Ascending aorta (tissue), 2 donors: ENCODE data around the gene LTBP4. TPM values are rescaled to one million over a fixed set of nuclear protein-coding genes. Genes with fewer than 3 reads are reported as not detected.
"Not testable (repeated sequence)": the region's sequence is repeated elsewhere in the genome, so short reads cannot be mapped to it uniquely, and the experiment has no call there.

Experiments
- DNase-seq, 2 donors: peaks; one replicate each; pipeline ENCODE4 v3.0.0-alpha.2; 2019; ENCODE audit warnings: low spot score in 2 of 2
- H3K27ac ChIP-seq, 2 donors: fragments of 200-600 bp; sonication (generic); one replicate each; pipeline ENCODE4 v1.5.1; 2016 to 2017; ENCODE audit warnings: mild to moderate bottlenecking in 1 of 2
- H3K27me3 ChIP-seq: fragments of 200-600 bp; sonication (generic); one replicate; pipeline ENCODE4 v1.5.1; 2017
- H3K36me3 ChIP-seq, 2 donors: fragments of 200-600 bp; sonication (generic); one replicate each; pipeline ENCODE4 v1.5.1; 2016
- H3K4me1 ChIP-seq, 2 donors: fragments of 200-600 bp; sonication (generic); one replicate each; pipeline ENCODE4 v1.5.1; 2016 to 2017; ENCODE audit warnings: mild to moderate bottlenecking in 1 of 2
- H3K4me3 ChIP-seq, 2 donors: fragments of 200-600 bp; sonication (generic); one replicate each; pipeline ENCODE4 v1.5.1; 2016 to 2017; ENCODE audit warnings: mild to moderate bottlenecking in 1 of 2
- H3K9me3 ChIP-seq, 2 donors: fragments of 200-600 bp; sonication (generic); one replicate each; pipeline ENCODE4 v1.5.1; 2016
- intact Hi-C: fragments of 100-400 bp; cut with DNase I; formaldehyde crosslinking; loops from one replicate; pipeline ENCODE4 v1.15.1; 2023
- total RNA-seq: library from RNA; depleted of rRNA; stranded (reverse); fragments of >200 nt; gene quantifications from one replicate; pipeline ENCODE4 v1.1.0, GENCODE V29; 2016
- TF ChIP-seq, protein P1 (sequence below), 3 experiments: fragments of 200-600 bp in 2 of 3; fragments of 450-650 bp in 1 of 3; sonication (generic) in 2 of 3; IDR thresholded peaks; one replicate each; pipeline ENCODE4 v1.5.1; 2016 to 2019; ENCODE audit warnings: antibody characterized with exemption in 3 of 3, mild to moderate bottlenecking in 1 of 3, moderate library complexity in 1 of 3

LTBP4 gene
- total RNA-seq, 1 donor from 2014 or later, result 691 TPM

DNA sequence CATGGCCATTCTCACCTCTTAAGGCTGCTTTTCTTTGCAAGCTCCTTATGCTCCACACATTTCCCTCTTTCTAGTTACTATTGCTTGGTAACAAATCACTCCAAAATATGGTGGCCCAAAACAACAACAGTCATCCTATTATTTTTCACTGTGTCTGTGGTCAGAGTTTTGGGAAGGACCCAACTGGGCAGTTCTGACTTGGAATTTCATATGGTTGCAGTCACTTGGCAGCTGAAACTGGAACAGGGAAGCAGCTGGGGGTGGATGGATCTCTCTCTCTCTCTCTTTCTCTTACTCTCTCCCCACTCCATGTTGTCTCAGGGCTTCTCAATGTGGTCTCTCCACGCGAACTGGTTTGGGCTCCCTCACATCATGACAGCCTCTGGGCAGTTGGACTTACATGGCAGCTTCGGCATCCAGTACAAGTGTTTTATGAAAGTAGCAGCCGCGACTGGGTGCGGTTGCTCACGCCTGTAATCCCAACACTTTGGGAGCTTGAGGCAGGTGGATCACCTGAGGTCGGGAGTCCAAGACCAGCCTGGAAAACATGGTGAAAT lies 49.7 kb downstream of the LTBP4 start:
- DNase-seq, result peak in 1 of 2 donors; percentile 85
- TF ChIP-seq, protein P1, sequence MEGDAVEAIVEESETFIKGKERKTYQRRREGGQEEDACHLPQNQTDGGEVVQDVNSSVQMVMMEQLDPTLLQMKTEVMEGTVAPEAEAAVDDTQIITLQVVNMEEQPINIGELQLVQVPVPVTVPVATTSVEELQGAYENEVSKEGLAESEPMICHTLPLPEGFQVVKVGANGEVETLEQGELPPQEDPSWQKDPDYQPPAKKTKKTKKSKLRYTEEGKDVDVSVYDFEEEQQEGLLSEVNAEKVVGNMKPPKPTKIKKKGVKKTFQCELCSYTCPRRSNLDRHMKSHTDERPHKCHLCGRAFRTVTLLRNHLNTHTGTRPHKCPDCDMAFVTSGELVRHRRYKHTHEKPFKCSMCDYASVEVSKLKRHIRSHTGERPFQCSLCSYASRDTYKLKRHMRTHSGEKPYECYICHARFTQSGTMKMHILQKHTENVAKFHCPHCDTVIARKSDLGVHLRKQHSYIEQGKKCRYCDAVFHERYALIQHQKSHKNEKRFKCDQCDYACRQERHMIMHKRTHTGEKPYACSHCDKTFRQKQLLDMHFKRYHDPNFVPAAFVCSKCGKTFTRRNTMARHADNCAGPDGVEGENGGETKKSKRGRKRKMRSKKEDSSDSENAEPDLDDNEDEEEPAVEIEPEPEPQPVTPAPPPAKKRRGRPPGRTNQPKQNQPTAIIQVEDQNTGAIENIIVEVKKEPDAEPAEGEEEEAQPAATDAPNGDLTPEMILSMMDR (IDR thresholded peaks at IDR 0.05), result no peak
- Histone ChIP-seq H3K27me3 (no peaks in the 10 kb centered on the region), H3K4me3 (no peak overlapping the region), H3K27ac (peak overlapping the region; percentile 49 to 63), H3K9me3 (no peaks in the 10 kb centered on the region), H3K36me3 (no peaks in the 10 kb centered on the region), H3K4me1 (peaks cover 13 to 31% of the 10 kb centered on the region in 2 donors)
- intact Hi-C loops, result loop anchor here (5.0 kb wide), 1 partner anchor 41 kb away; the partner anchor contains the start of gene NUMBL

DNA sequence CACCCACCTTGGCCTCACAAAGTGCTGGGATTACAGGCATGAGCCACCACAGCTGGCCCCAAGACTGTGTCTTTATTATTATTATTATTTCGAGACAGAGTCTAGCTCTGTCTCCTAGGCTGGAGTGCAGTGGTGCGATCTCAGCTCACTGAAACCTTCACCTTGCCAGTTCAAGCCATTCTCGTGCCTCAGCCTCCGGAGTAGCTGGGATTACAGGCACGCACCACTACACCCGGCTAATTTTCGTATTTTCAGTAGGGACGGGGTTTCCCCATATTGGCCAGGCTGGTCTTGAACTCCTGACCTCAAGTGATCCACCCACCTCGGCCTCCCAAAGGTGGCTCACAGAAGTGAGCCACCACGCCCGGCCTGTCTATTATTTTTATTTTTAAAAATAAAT lies 51.1 kb downstream of the LTBP4 start:
- H3K4me1 ChIP-seq, result peaks cover 7 to 22% of the 10 kb centered on the region in 2 donors
- H3K27me3 ChIP-seq, H3K9me3 ChIP-seq, H3K36me3 ChIP-seq, H3K4me3 ChIP-seq, DNase-seq: not testable (repeated sequence)
- intact Hi-C loops, result loop anchor here (5.0 kb wide), 1 partner anchor 40 kb away; the partner anchor contains the start of gene NUMBL
- peak overlapping the region; percentile 49 to 63 for H3K27ac ChIP-seq

DNA sequence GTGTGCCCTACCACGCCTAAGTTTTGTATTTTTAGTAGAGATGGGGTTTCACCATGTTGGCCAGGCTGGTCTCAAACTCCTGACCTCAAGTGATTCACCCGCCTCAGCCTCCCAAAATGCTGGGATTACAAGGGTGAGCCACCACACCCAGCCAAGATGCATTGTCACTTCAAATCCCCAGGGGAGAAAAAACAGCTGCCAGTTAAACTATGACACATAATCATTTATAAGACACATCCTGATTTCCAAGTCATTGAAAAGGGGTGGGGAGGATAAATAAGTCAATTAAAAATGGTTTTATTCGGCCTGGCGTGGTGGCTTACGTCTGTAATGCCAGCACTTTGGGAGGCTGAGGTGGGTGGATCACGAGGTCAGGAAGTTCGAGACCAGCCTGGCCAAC lies 54.5 kb downstream of the LTBP4 start:
- H3K27ac ChIP-seq, intact Hi-C loops, H3K9me3 ChIP-seq, H3K36me3 ChIP-seq, DNase-seq, H3K4me3 ChIP-seq, H3K27me3 ChIP-seq: not testable (repeated sequence)
- peaks cover 7 to 15% of the 10 kb centered on the region in 2 donors for H3K4me1 ChIP-seq

DNA sequence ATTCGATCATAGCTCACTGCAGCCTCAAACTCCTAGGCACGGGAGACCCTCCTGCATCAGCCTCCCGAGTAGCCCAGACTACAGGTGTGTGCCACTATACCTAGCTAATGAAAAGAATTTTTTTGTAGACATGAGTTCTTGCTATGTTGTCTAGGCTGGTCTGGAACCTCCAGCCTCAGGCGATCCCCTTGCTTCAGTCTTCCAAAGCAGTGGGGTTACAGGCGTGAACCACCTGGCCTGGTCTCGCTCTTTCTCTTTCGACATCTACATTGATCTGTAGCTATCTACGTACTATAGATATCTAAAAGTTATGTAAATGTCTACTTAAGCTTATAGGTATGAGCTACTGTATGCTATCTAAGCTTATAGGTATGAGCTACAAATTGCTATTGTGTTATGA lies 56.9 kb downstream of the LTBP4 start:
- intact Hi-C loops, result no loop called here
- no peaks in the 10 kb centered on the region for H3K36me3 ChIP-seq
- TF ChIP-seq, protein P1 (IDR thresholded peaks at IDR 0.05), result no peak
- no peak overlapping the region for H3K4me3 ChIP-seq
- H3K27me3 ChIP-seq, result no peaks in the 10 kb centered on the region
- H3K4me1 ChIP-seq, result no peaks in the 10 kb centered on the region
- no peaks in the 10 kb centered on the region for H3K9me3 ChIP-seq
- DNase-seq, result no peak
- no peak overlapping the region for H3K27ac ChIP-seq

DNA sequence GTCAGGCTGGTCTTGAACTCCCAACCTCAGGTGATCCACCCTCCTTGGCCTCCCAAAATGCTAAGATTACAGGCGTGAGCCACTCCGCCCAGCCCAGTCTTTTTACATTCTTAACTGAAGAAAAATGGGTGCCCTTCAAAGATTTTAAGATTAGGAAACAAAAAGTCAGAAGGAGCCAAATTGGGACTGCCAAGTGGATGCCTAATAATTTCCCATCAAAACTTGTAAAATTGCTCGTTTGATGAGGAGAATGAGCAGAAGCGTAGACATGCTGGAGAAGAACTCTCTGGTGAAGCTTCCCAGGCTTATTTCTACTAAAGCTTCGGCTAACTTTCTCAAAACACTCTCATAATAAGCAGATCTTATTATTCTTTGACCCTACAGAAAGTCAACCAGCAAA lies 57.9 kb downstream of the LTBP4 start:
- intact Hi-C loops, result no loop called here
- TF ChIP-seq, protein P1 (IDR thresholded peaks at IDR 0.05), result no peak
- H3K27me3 ChIP-seq, result no peaks in the 10 kb centered on the region
- H3K36me3 ChIP-seq, result no peaks in the 10 kb centered on the region
- H3K27ac ChIP-seq, result no peak overlapping the region
- no peak for DNase-seq
- peaks cover 3 to 9% of the 10 kb centered on the region in 2 donors for H3K4me1 ChIP-seq
- no peaks in the 10 kb centered on the region for H3K9me3 ChIP-seq
- H3K4me3 ChIP-seq, result no peak overlapping the region

DNA sequence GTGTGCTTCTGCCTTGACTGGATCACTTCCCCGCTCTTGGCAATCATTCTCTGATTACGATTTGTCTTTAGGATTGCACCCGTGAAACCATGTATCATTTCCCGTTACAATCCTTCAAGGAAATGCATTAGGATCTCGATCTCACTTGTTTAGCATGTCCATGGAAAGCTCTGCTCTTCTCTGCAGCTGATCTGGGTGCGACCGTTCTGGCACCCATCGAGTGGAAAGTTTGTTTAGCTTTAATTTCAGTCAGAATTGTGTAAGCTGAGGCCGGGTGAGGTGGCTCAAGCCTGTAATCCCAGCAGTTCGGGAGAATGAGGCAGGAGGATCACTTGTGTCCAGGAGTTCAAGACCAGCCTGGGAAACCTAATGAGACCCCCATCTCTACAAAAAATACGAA lies 58.4 kb downstream of the LTBP4 start:
- H3K27ac ChIP-seq, result no peak overlapping the region

More for the DNA sequence above, 58.4 kb downstream of the LTBP4 start:
- Histone ChIP-seq H3K27me3 (no peaks in the 10 kb centered on the region), H3K4me1 (peaks cover 3 to 13% of the 10 kb centered on the region in 2 donors), H3K9me3 (no peaks in the 10 kb centered on the region), H3K4me3 (no peak overlapping the region), H3K36me3 (no peaks in the 10 kb centered on the region)
- DNase-seq, result no peak
- intact Hi-C loops, result no loop called here
- TF ChIP-seq, protein P1 (IDR thresholded peaks at IDR 0.05), result no peak
